Endodermal cell (in vitro differentiated cells): ENCODE results near the gene IL15. TPM values are rescaled to one million over a fixed set of nuclear protein-coding genes. Genes with fewer than 3 reads are reported as not detected.

ENCODE experiments used
- DNase-seq: peaks from one replicate; pipeline ENCODE4 v3.0.0-alpha.2; 2017
- H3K27ac ChIP-seq: 2 replicates; pipeline ENCODE4 v1.5.1; 2013; ENCODE audit warnings: mild to moderate bottlenecking, low read depth, low read length, moderate library complexity
- H3K27me3 ChIP-seq: 2 replicates; pipeline ENCODE4 v1.6.1; 2013; ENCODE audit warnings: mild to moderate bottlenecking, low read length, moderate library complexity; ENCODE audit not compliant: insufficient read depth, control insufficient read depth, poor library complexity, severe bottlenecking
- H3K36me3 ChIP-seq: 2 replicates; pipeline ENCODE4 v1.7.0; 2013; ENCODE audit warnings: mild to moderate bottlenecking, low read length, moderate library complexity; ENCODE audit not compliant: control insufficient read depth, insufficient read depth
- H3K4me1 ChIP-seq: one replicate; pipeline ENCODE4 v1.7.0; 2013; ENCODE audit warnings: low read length; ENCODE audit not compliant: control insufficient read depth, insufficient read depth
- H3K4me3 ChIP-seq: 2 replicates; pipeline ENCODE4 v1.5.1; 2013; ENCODE audit warnings: mild to moderate bottlenecking, low read length, moderate library complexity
- H3K9ac ChIP-seq: 2 replicates; pipeline ENCODE4 v1.6.1; 2013; ENCODE audit warnings: mild to moderate bottlenecking, low read length, moderate library complexity; ENCODE audit not compliant: poor library complexity, severe bottlenecking; ENCODE audit errors: extremely low read depth
- H3K9me3 ChIP-seq: 2 replicates; pipeline ENCODE4 v1.6.1; 2013; ENCODE audit warnings: mild to moderate bottlenecking, low read length, moderate library complexity; ENCODE audit not compliant: control insufficient read depth
- H3K27ac Mint-ChIP-seq: 2 replicates; pipeline ENCODE4 v1.8.0; 2020; ENCODE audit warnings: mixed read lengths
- H3K27me3 Mint-ChIP-seq: 2 replicates; pipeline ENCODE4 v1.8.0; 2021; ENCODE audit warnings: mild to moderate bottlenecking, mixed read lengths; ENCODE audit not compliant: insufficient read depth
- H3K36me3 Mint-ChIP-seq: 2 replicates; pipeline ENCODE4 v1.8.0; 2020; ENCODE audit warnings: low read depth, mixed read lengths
- H3K4me1 Mint-ChIP-seq: 2 replicates; pipeline ENCODE4 v1.8.0; 2020; ENCODE audit warnings: mixed read lengths
- H3K4me3 Mint-ChIP-seq: 2 replicates; pipeline ENCODE4 v1.8.0; 2020; ENCODE audit warnings: mild to moderate bottlenecking, moderate library complexity, mixed read lengths
- H3K9me3 Mint-ChIP-seq: 2 replicates; pipeline ENCODE4 v1.8.0; 2020; ENCODE audit warnings: mild to moderate bottlenecking, mixed read lengths
- CTCF ChIP-seq: fragments of 200-600 bp; sonication (generic); conservative IDR thresholded peaks from 2 replicates; pipeline ENCODE4 v1.5.0; 2021; ENCODE audit warnings: antibody characterized with exemption, mild to moderate bottlenecking
- WGBS, 2 experiments: methylation state at CpG; one replicate each; pipeline versions ENCODE4 v1.1.5 to v1.1.7; 2013; ENCODE audit warnings: missing lambda C conversion rate in 2 of 2, mixed read lengths in 1 of 2; ENCODE audit not compliant: insufficient coverage in 1 of 2, insufficient read length in 1 of 2; 5-methylcytosine and 5-hydroxymethylcytosine counted together
- total RNA-seq, 2 donors: library from RNA; stranded (reverse); fragmentation: NEBNext Ultra II Directional in 1 of 2; extraction: Animal tissue kit (Norgen Biotek cat#: 25700) in 1 of 2; gene quantifications; 2 replicates in 1 of 2; 3 replicates in 1 of 2; pipeline ENCODE4 v1.2.1, GENCODE V29; 2021

The IL15 gene
- total RNA-seq, 2 donors from 2014 or later, result 0.42 TPM

- Mint-ChIP-seq H3K4me1 (no peaks in the 10 kb centered on the region), H3K27me3 (no peaks in the 10 kb centered on the region), H3K4me3 (no peak overlapping the region), H3K36me3 (no peaks in the 10 kb centered on the region), H3K9me3 (peaks cover 7% of the 10 kb centered on the region), H3K27ac (no peak overlapping the region)
- no peak for DNase-seq
- H3K9me3 ChIP-seq, result peaks cover 9% of the 10 kb centered on the region
- H3K36me3 ChIP-seq, result no peaks in the 10 kb centered on the region
- no peak for TF ChIP-seq CTCF
- H3K9ac ChIP-seq, result no peak overlapping the region
- no peak overlapping the region for H3K27ac ChIP-seq
- H3K4me1 ChIP-seq, result no peaks in the 10 kb centered on the region
- no peak overlapping the region for H3K4me3 ChIP-seq
- no peaks in the 10 kb centered on the region for H3K27me3 ChIP-seq
- 89 to 100% methylated on average over 1 of the region's 2 CpGs for WGBS, 2 experiments
These were observed 68.8 kb downstream of the IL15 start for GRCh38 chr4:141705048-141705746.

GRCh38 chr4:141705747-141706377 is 69.5 kb downstream of the IL15 start:
- no peaks in the 10 kb centered on the region for H3K27me3 ChIP-seq
- Mint-ChIP-seq H3K4me1 (no peaks in the 10 kb centered on the region), H3K27ac (no peak overlapping the region), H3K4me3 (no peak overlapping the region), H3K9me3 (peaks cover 7% of the 10 kb centered on the region), H3K36me3 (no peaks in the 10 kb centered on the region), H3K27me3 (no peaks in the 10 kb centered on the region)
- H3K9me3 ChIP-seq, result peaks cover 9% of the 10 kb centered on the region
- TF ChIP-seq CTCF, result no peak
- no peaks in the 10 kb centered on the region for H3K36me3 ChIP-seq
- no peak overlapping the region for H3K9ac ChIP-seq
- 100% methylated on average over 1 of the region's 1 CpG; no CpG with 5 or more reads in 1 of the 2 experiments for WGBS, 2 experiments
- DNase-seq, result no peak
- no peak overlapping the region for H3K27ac ChIP-seq
- no peaks in the 10 kb centered on the region for H3K4me1 ChIP-seq
- no peak overlapping the region for H3K4me3 ChIP-seq

GRCh38 chr4:141706445-141706844 is 70.1 kb downstream of the IL15 start:
- Mint-ChIP-seq H3K9me3 (peaks cover 7% of the 10 kb centered on the region), H3K4me1 (no peaks in the 10 kb centered on the region), H3K27me3 (no peaks in the 10 kb centered on the region), H3K27ac (no peak overlapping the region), H3K4me3 (no peak overlapping the region), H3K36me3 (no peaks in the 10 kb centered on the region)
- H3K27ac ChIP-seq, result no peak overlapping the region
- WGBS, 2 experiments, result 87% methylated on average over 3 of the region's 3 CpGs; no CpG with 5 or more reads in 1 of the 2 experiments
- no peak overlapping the region for H3K4me3 ChIP-seq
- no peaks in the 10 kb centered on the region for H3K4me1 ChIP-seq
- no peak for TF ChIP-seq CTCF
- H3K36me3 ChIP-seq, result no peaks in the 10 kb centered on the region
- H3K9me3 ChIP-seq, result peaks cover 9% of the 10 kb centered on the region
- no peaks in the 10 kb centered on the region for H3K27me3 ChIP-seq
- no peak overlapping the region for H3K9ac ChIP-seq
- no peak for DNase-seq
